Measurements from ENCODE around the gene MACROD2.

GRCh38 chr20:14331646-14332045 lies 336.3 kb downstream of the MACROD2 start:
- TF ChIP-seq ZNF274 (IDR thresholded peaks at IDR 0.05; ENCODE audit: low read depth, low read length) (no peak), YY1 (IDR thresholded peaks at IDR 0.05; ENCODE audit: insufficient read depth, insufficient read length) (no peak)
